Neuronal stem cell (in vitro differentiated cells): ENCODE results near the gene IFT57.

Experiments used
- DNase-seq: peaks from one replicate; pipeline ENCODE4 v3.0.0-alpha.2; 2013; ENCODE audit warnings: low spot score
- H2AFZ ChIP-seq: one replicate; pipeline ENCODE4 v1.6.1; 2013; ENCODE audit warnings: mild to moderate bottlenecking, low read length, inconsistent platforms
- H2AK5ac ChIP-seq: 2 replicates; pipeline ENCODE4 v1.6.1; 2013; ENCODE audit warnings: low read depth, mild to moderate bottlenecking, inconsistent platforms, low read length, moderate library complexity, mixed read lengths
- H2BK120ac ChIP-seq: 2 replicates; pipeline ENCODE4 v1.6.1; 2013; ENCODE audit warnings: low read depth, mild to moderate bottlenecking, inconsistent platforms, low read length, moderate library complexity, mixed read lengths
- H2BK12ac ChIP-seq: one replicate; pipeline ENCODE4 v1.6.1; 2013; ENCODE audit warnings: low read length, inconsistent platforms
- H2BK15ac ChIP-seq: 2 replicates; pipeline ENCODE4 v1.6.1; 2013; ENCODE audit warnings: mild to moderate bottlenecking, low read length, inconsistent platforms, mixed read lengths
- H2BK5ac ChIP-seq: one replicate; pipeline ENCODE4 v1.6.1; 2013; ENCODE audit warnings: inconsistent platforms, mild to moderate bottlenecking, low read length, moderate library complexity
- H3K14ac ChIP-seq: one replicate; pipeline ENCODE4 v1.6.1; 2013; ENCODE audit warnings: low read length, inconsistent platforms
- H3K18ac ChIP-seq: 2 replicates; pipeline ENCODE4 v1.6.1; 2013; ENCODE audit warnings: low read length, inconsistent platforms
- H3K23ac ChIP-seq: 2 replicates; pipeline ENCODE4 v1.6.1; 2013; ENCODE audit warnings: low read depth, mild to moderate bottlenecking, mixed read lengths, low read length, inconsistent platforms; ENCODE audit not compliant: poor library complexity
- H3K27ac ChIP-seq: replicated peaks from 3 replicates; pipeline ENCODE4 v1.5.1; 2013; ENCODE audit warnings: low read length, inconsistent platforms
- H3K27me3 ChIP-seq, 3 experiments: 2 replicates each; pipeline ENCODE4 v1.6.1; 2013; ENCODE audit warnings: low read length in 3 of 3, mild to moderate bottlenecking in 2 of 3, inconsistent platforms in 1 of 3, low read depth in 1 of 3, mixed read lengths in 1 of 3, moderate library complexity in 1 of 3; ENCODE audit not compliant: control insufficient read depth in 3 of 3, insufficient read depth in 3 of 3
- H3K36me3 ChIP-seq, 2 donors: replicated peaks in 1 of 2; 2 replicates each; pipeline ENCODE4 v1.6.1; 2013; ENCODE audit warnings: low read length in 2 of 2; ENCODE audit not compliant: control insufficient read depth in 2 of 2, insufficient read depth in 2 of 2
- H3K4ac ChIP-seq: 2 replicates; pipeline ENCODE4 v1.6.1; 2013; ENCODE audit warnings: inconsistent platforms, mild to moderate bottlenecking, low read length, moderate library complexity
- H3K4me1 ChIP-seq, 2 donors: 1 replicate in 1 of 2; 2 replicates in 1 of 2; pipeline ENCODE4 v1.6.1; 2013; ENCODE audit warnings: low read length in 2 of 2, low read depth in 1 of 2; ENCODE audit not compliant: control insufficient read depth in 2 of 2, insufficient read depth in 1 of 2
- H3K4me2 ChIP-seq: one replicate; pipeline ENCODE4 v1.6.1; 2013; ENCODE audit warnings: mild to moderate bottlenecking, low read length, inconsistent platforms; ENCODE audit not compliant: insufficient read depth, poor library complexity, severe bottlenecking
- H3K4me3 ChIP-seq, 2 donors: 2 replicates each; pipeline ENCODE4 v1.5.1; 2013; ENCODE audit warnings: low read length in 2 of 2, mild to moderate bottlenecking in 2 of 2, inconsistent platforms in 1 of 2, moderate library complexity in 1 of 2
- H3K79me1 ChIP-seq: one replicate; pipeline ENCODE4 v1.6.1; 2013; ENCODE audit warnings: low read depth, mild to moderate bottlenecking, inconsistent platforms, low read length, moderate library complexity
- H3K9ac ChIP-seq: one replicate; pipeline ENCODE4 v1.6.1; 2013; ENCODE audit warnings: mild to moderate bottlenecking, low read depth, low read length, inconsistent platforms; ENCODE audit not compliant: poor library complexity
- H3K9me3 ChIP-seq, 2 donors: replicated peaks in 1 of 2; 2 replicates each; pipeline versions ENCODE3 to v1.6.1; 2013; ENCODE audit warnings: low read length in 2 of 2, mild to moderate bottlenecking in 2 of 2, inconsistent platforms in 1 of 2, low read depth in 1 of 2, mixed read lengths in 1 of 2, moderate library complexity in 1 of 2; ENCODE audit not compliant: control insufficient read depth in 2 of 2, insufficient read depth in 1 of 2
- H4K8ac ChIP-seq: one replicate; pipeline ENCODE4 v1.6.1; 2013; ENCODE audit warnings: low read depth, mild to moderate bottlenecking, inconsistent platforms, low read length, moderate library complexity
- H4K91ac ChIP-seq: one replicate; pipeline ENCODE4 v1.6.1; 2013; ENCODE audit warnings: low read length, low read depth, mild to moderate bottlenecking, inconsistent platforms; ENCODE audit not compliant: poor library complexity
- WGBS, 2 donors: extraction: QIAGEN DNeasy Blood & Tissue Kit; methylation state at CpG; one replicate each; pipeline ENCODE4 v1.1.7; 2013; ENCODE audit warnings: missing lambda C conversion rate in 2 of 2, mixed read lengths in 1 of 2; ENCODE audit not compliant: insufficient read length in 2 of 2, insufficient replicate concordance in 1 of 2; ENCODE audit errors: extremely low coverage in 2 of 2; 5-methylcytosine and 5-hydroxymethylcytosine counted together

IFT57 gene

DNA sequence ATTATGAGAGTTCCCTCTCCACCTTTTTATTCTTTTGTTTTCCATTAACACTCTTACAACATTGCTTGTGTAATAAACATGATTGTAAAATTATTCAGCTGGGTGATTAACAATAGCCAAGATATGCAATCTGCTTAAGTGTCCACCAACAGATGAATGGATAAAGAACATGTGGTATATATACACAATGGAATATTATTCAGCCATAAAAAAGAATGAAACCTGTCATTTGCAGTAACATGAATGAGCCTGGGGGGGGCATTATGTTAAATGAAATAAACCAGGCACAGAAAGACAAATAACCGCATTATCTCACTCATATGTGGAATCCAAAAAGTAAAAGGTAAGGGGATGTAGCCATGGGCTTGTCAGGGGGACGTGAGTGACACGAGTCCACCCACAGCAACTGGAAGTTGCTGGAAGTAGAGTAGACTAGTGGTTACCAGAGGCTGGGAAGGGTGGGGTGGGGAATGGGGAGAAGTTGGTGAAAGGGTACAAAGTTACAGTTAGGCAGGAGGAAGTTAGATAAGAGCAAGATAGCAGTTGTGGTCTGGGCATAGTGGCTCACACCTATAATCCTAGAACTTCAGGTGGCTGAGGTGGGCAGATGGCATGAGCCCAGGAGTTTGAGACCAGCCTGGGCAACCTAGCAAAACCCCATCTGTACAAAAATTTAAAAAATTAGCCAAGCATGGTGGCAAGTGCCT is 102.7 kb downstream of the IFT57 start:
- Histone ChIP-seq H3K4me2 (no peak overlapping the region), H3K14ac (no peak overlapping the region), H2BK120ac (no peak overlapping the region), H2BK5ac (no peak overlapping the region), H3K4ac (no peak overlapping the region), H3K79me1 (no peaks in the 10 kb centered on the region), H3K4me1 (peaks cover 6 to 10% of the 10 kb centered on the region in 2 donors), H3K23ac (no peak overlapping the region), H3K27me3 (no peaks in the 10 kb centered on the region), H2AK5ac (no peak overlapping the region), H3K27ac (no peak overlapping the region), H2AFZ (no peak overlapping the region), H3K9me3 (no peaks in the 10 kb centered on the region), H3K18ac (no peak overlapping the region), H2BK12ac (no peak overlapping the region), H3K4me3 (no peak overlapping the region), H4K8ac (no peak overlapping the region), H4K91ac (no peak overlapping the region), H3K9ac (no peak overlapping the region), H3K36me3 (no peaks in the 10 kb centered on the region), H2BK15ac (no peak overlapping the region)
- no peak for DNase-seq
- no CpG with 5 or more reads among the region's 3 CpGs for WGBS, 2 donors

- no CpG with 5 or more reads among the region's 6 CpGs for WGBS, 2 donors
Observed at GRCh38 chr3:108118038-108118768, 104.0 kb downstream of the IFT57 start.

GRCh38 chr3:108117241-108117775 is 104.9 kb downstream of the IFT57 start:
- Histone ChIP-seq H3K4ac (no peak overlapping the region), H3K18ac (no peak overlapping the region), H2BK5ac (no peak overlapping the region), H3K27me3 (no peaks in the 10 kb centered on the region), H4K91ac (no peak overlapping the region), H3K9ac (no peak overlapping the region), H3K4me1 (peaks cover 0 to 5% of the 10 kb centered on the region in 2 donors), H3K36me3 (no peaks in the 10 kb centered on the region), H2AFZ (peak overlapping the region; percentile 12), H3K27ac (no peak overlapping the region), H2BK12ac (no peak overlapping the region), H3K23ac (no peak overlapping the region), H2BK120ac (no peak overlapping the region), H3K4me3 (no peak overlapping the region), H3K79me1 (no peaks in the 10 kb centered on the region), H3K4me2 (no peak overlapping the region), H3K14ac (no peak overlapping the region), H2BK15ac (no peak overlapping the region), H2AK5ac (no peak overlapping the region), H3K9me3 (no peaks in the 10 kb centered on the region), H4K8ac (no peak overlapping the region)
- WGBS, 2 donors: no CpG with 5 or more reads among the region's 6 CpGs
- no peak for DNase-seq

More at GRCh38 chr3:108118038-108118768, 104.0 kb downstream of the IFT57 start:
- Histone ChIP-seq H3K27ac (no peak overlapping the region), H3K27me3 (no peaks in the 10 kb centered on the region), H3K4ac (no peak overlapping the region), H2AK5ac (no peak overlapping the region), H2AFZ (no peak overlapping the region), H2BK120ac (no peak overlapping the region), H2BK15ac (no peak overlapping the region), H3K4me3 (no peak overlapping the region), H3K36me3 (no peaks in the 10 kb centered on the region), H3K9me3 (no peaks in the 10 kb centered on the region), H3K23ac (no peak overlapping the region), H3K4me1 (peaks cover 3 to 6% of the 10 kb centered on the region in 2 donors), H3K9ac (no peak overlapping the region), H4K8ac (no peak overlapping the region), H2BK12ac (no peak overlapping the region), H3K79me1 (no peaks in the 10 kb centered on the region), H2BK5ac (no peak overlapping the region), H3K4me2 (no peak overlapping the region), H3K14ac (no peak overlapping the region), H4K91ac (no peak overlapping the region), H3K18ac (no peak overlapping the region)
- DNase-seq: no peak

DNA sequence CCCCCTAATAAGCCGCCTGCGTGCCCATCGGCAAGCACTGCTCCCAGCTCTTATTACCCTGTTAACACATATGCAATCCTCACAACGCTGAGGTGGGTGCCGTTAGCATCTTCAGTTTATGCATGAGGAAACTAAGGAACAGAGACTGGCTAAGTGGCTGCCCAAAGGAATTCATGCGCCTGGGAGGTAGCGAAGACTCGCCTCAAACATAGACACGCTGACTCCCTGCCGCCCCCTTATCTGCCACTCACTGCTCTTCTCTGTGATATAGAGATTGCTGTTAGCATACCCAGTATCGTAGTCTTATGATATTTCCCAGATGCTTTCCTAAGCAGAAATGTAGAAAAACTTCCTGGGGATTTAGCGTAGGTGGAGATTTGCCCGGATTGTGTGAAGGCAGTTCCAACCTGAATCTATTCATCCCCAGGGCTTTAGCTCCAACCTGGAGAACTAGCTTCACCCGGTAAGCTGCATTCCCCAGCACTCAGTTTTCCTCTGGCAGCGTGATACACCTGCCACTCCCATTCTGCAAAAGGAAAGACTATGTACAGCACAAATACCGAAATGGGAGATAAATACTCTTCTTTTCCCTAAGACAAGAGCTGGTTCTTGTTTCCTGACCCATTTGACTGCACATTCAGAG is 107.7 kb downstream of the IFT57 start:
- H4K91ac ChIP-seq: no peak overlapping the region

More for the DNA sequence above, 107.7 kb downstream of the IFT57 start:
- no peak overlapping the region for H2AK5ac ChIP-seq
- no peak overlapping the region for H3K4me3 ChIP-seq
- H3K4ac ChIP-seq: no peak overlapping the region
- H3K18ac ChIP-seq: no peak overlapping the region
- H3K14ac ChIP-seq: no peak overlapping the region
- H4K8ac ChIP-seq: no peak overlapping the region
- H2BK15ac ChIP-seq: no peak overlapping the region
- no peak overlapping the region for H3K4me2 ChIP-seq
- no peaks in the 10 kb centered on the region for H3K27me3 ChIP-seq
- no peak overlapping the region for H2BK5ac ChIP-seq
- no peak overlapping the region for H3K27ac ChIP-seq
- no peak overlapping the region for H2AFZ ChIP-seq
- no peak overlapping the region for H2BK12ac ChIP-seq
- no peak overlapping the region for H3K23ac ChIP-seq
- no peaks in the 10 kb centered on the region for H3K79me1 ChIP-seq
- peaks cover 0 to 1% of the 10 kb centered on the region in 2 donors for H3K4me1 ChIP-seq
- H3K9ac ChIP-seq: no peak overlapping the region
- no peaks in the 10 kb centered on the region for H3K9me3 ChIP-seq
- H3K36me3 ChIP-seq: no peaks in the 10 kb centered on the region
- DNase-seq: no peak
- no CpG with 5 or more reads among the region's 16 CpGs for WGBS, 2 donors
- peak overlapping the region; percentile 25 for H2BK120ac ChIP-seq
